Measurements from ENCODE around the gene GGT5.

- TF ChIP-seq CTCF (IDR thresholded peaks at IDR 0.05; ENCODE audit: low read depth, low read length) (no peak), EZH2phosphoT487 (IDR thresholded peaks at IDR 0.05; ENCODE audit: low read depth) (no peak)
Measured at GRCh38 chr22:24244144-24244787, 616 bp downstream of the GGT5 start.

All from OCI-LY3 (cell line).